NCI-H69 (cell line): Measurements from ENCODE around the gene GAB2.
"Not testable (repeated sequence)": the region's sequence is repeated elsewhere in the genome, so short reads cannot be mapped to it uniquely, and the experiment has no call there.

Experiments used
- DNase-seq: peaks from one replicate; lab custom pipeline; 2025; lab: John Stamatoyannopoulos, UW

Gene GAB2

GRCh38 chr11:78417175-78417887, at the start of gene GAB2:
Gene GAB2 (minus strand): TSS chr11:78417820. CDS start chr11:78417720, 100 bp downstream.
- DNase-seq: peak; percentile 93

- no peak for DNase-seq
Measured at GRCh38 chr11:78467370-78467769, 49.8 kb upstream of the GAB2 start.

GRCh38 chr11:78465169-78465942, 47.7 kb upstream of the GAB2 start:
- DNase-seq: no peak

- not testable (repeated sequence) for DNase-seq
Measured at GRCh38 chr11:78464787-78465168, 47.2 kb upstream of the GAB2 start.

GRCh38 chr11:78460471-78460870, 42.9 kb upstream of the GAB2 start:
- DNase-seq: no peak

- no peak for DNase-seq
Measured at GRCh38 chr11:78459738-78460137, 42.1 kb upstream of the GAB2 start.

- no peak for DNase-seq
Measured at GRCh38 chr11:78457448-78457847, 39.8 kb upstream of the GAB2 start.

- no peak for DNase-seq
Measured at GRCh38 chr11:78453140-78453935, 35.7 kb upstream of the GAB2 start.

- DNase-seq: no peak
Measured at GRCh38 chr11:78451371-78452150, 33.9 kb upstream of the GAB2 start.

GRCh38 chr11:78450866-78451265, 33.2 kb upstream of the GAB2 start:
- DNase-seq: no peak

GRCh38 chr11:78449866-78450265, 32.2 kb upstream of the GAB2 start:
- DNase-seq: no peak

GRCh38 chr11:78446210-78446609, 28.6 kb upstream of the GAB2 start:
- DNase-seq: no peak

GRCh38 chr11:78444726-78445125, 27.1 kb upstream of the GAB2 start:
- no peak for DNase-seq

GRCh38 chr11:78441956-78442355, 24.3 kb upstream of the GAB2 start:
- DNase-seq: no peak

GRCh38 chr11:78438298-78438975, 20.8 kb upstream of the GAB2 start:
- no peak for DNase-seq

GRCh38 chr11:78432956-78433355, 15.3 kb upstream of the GAB2 start:
- no peak for DNase-seq

GRCh38 chr11:78432058-78432515, 14.5 kb upstream of the GAB2 start:
- peak; percentile 46 for DNase-seq

- DNase-seq: no peak
Measured at GRCh38 chr11:78429660-78430059, 12.0 kb upstream of the GAB2 start.

- DNase-seq: no peak
Measured at GRCh38 chr11:78429209-78429608, 11.6 kb upstream of the GAB2 start.

- no peak for DNase-seq
Measured at GRCh38 chr11:78428773-78429172, 11.2 kb upstream of the GAB2 start.

- no peak for DNase-seq
Measured at GRCh38 chr11:78428266-78428636, 10.6 kb upstream of the GAB2 start.
